Adrenal gland (tissue), 5 donors: ENCODE measurements around the gene PCBD2.

Experiments used
- CTCF ChIP-seq, 6 experiments: fragments of 450-650 bp in 4 of 6; fragments of 200-600 bp in 2 of 6; sonication (generic) in 1 of 6; IDR thresholded peaks; 1 replicate in 5 of 6; 2 replicates in 1 of 6; pipeline versions ENCODE4 v1.5.1 to v1.8.0; 2016 to 2021; ENCODE audit warnings: antibody characterized with exemption in 6 of 6, mild to moderate bottlenecking in 2 of 6, moderate library complexity in 1 of 6
- POLR2A ChIP-seq, 2 donors: fragments of 450-650 bp; IDR thresholded peaks; one replicate each; pipeline ENCODE4 v1.6.1; 2017; ENCODE audit warnings: antibody characterized with exemption in 2 of 2, mild to moderate bottlenecking in 2 of 2, moderate library complexity in 1 of 2
- donor health status: DM: no; HTN: no; CAD: no.

- TF ChIP-seq POLR2A (IDR thresholded peaks at IDR 0.05), result no peak
- TF ChIP-seq CTCF (IDR thresholded peaks at IDR 0.05), result no peak
Measured at GRCh38 chr5:134949316-134949715, 44.4 kb downstream of the PCBD2 start.
